Panc1 (cell line): ENCODE data around the gene PLA2G5. TPM values are rescaled to one million over a fixed set of nuclear protein-coding genes. Genes with fewer than 3 reads are reported as not detected.
"Not testable (repeated sequence)": the region's sequence is repeated elsewhere in the genome, so short reads cannot be mapped to it uniquely, and the experiment has no call there.

Source experiments
- ATAC-seq: fragments of 200-7000 bp; cut with Tn5 transposase; 2 replicates; pipeline ENCODE4 v1.9.1; 2020; ENCODE audit warnings: mild to moderate bottlenecking, moderate library complexity
- BruUV-seq: library from RNA; stranded (reverse); fragments of 400-500 nt; replicated peaks from 2 replicates; lab custom pipeline; 2021; lab: Mats Ljungman, UMichigan
- CTCF ChIA-PET: fragments of 300-600 bp; sonication (Branson Sonifier 250); formaldehyde crosslinking; loops from one replicate; lab custom pipeline; 2022; ENCODE audit warnings: antibody characterized with exemption; lab: Charles Lee
- POLR2A ChIA-PET: fragments of 300-600 bp; sonication (Branson Sonifier 250); formaldehyde crosslinking; loops from one replicate; lab custom pipeline; 2022; ENCODE audit warnings: antibody characterized with exemption; lab: Charles Lee
- DNase-seq: peaks from one replicate; pipeline ENCODE4 v3.0.0-alpha.2; 2010; ENCODE audit warnings: low read depth, low spot score
- H3K27ac ChIP-seq: 2 replicates; pipeline ENCODE4 v1.5.1; 2011; ENCODE audit warnings: mild to moderate bottlenecking, low read length, inconsistent platforms
- H3K27me3 ChIP-seq: fragments of 200-500 bp; sonication (Bioruptor generic); 2 replicates; pipeline ENCODE4 v1.6.0; 2014; ENCODE audit warnings: low read length, inconsistent platforms; ENCODE audit not compliant: control insufficient read depth, insufficient read depth
- H3K36me3 ChIP-seq: fragments of 200-500 bp; sonication (Bioruptor generic); 2 replicates; pipeline ENCODE4 v1.5.1; 2014; ENCODE audit warnings: inconsistent platforms, mild to moderate bottlenecking, low read length, moderate library complexity; ENCODE audit not compliant: control insufficient read depth, insufficient read depth
- H3K4me1 ChIP-seq: 2 replicates; pipeline ENCODE4 v1.5.1; 2011; ENCODE audit warnings: inconsistent platforms, mild to moderate bottlenecking, low read length, moderate library complexity; ENCODE audit not compliant: control insufficient read depth, insufficient read depth
- H3K4me3 ChIP-seq, 2 experiments: 2 replicates each; pipeline ENCODE4 v1.5.1; 2011 to 2012; ENCODE audit warnings: low read depth in 2 of 2, low read length in 2 of 2, mild to moderate bottlenecking in 2 of 2, inconsistent platforms in 1 of 2, moderate library complexity in 1 of 2
- H3K9me3 ChIP-seq: fragments of 200-500 bp; sonication (Bioruptor generic); 2 replicates; pipeline ENCODE4 v1.5.1; 2014; ENCODE audit warnings: low read depth, mild to moderate bottlenecking, inconsistent platforms, low read length, moderate library complexity; ENCODE audit not compliant: control insufficient read depth, insufficient read depth
- POLR2AphosphoS5 ChIP-seq: IDR thresholded peaks from 2 replicates; pipeline ENCODE4 v1.6.1; 2012; ENCODE audit warnings: mild to moderate bottlenecking, low read depth, low read length, moderate library complexity
- SIN3A ChIP-seq: IDR thresholded peaks from 2 replicates; pipeline ENCODE4 v1.6.1; 2012; ENCODE audit warnings: low read depth, mild to moderate bottlenecking, low read length, moderate library complexity, borderline replicate concordance; ENCODE audit not compliant: insufficient read depth
- TCF7L2 ChIP-seq: IDR thresholded peaks from 2 replicates; pipeline ENCODE4 v1.6.1; 2011; ENCODE audit warnings: mild to moderate bottlenecking, low read depth, low read length, inconsistent platforms
- in situ Hi-C: cut with HindIII; loops from 2 replicates; pipeline ENCODE4 v1.10.0; 2016; ENCODE audit warnings: low sequenced_read_pairs, low pct_unique_long_range_greater_than_20kb
- intact Hi-C: fragments of 100-400 bp; cut with micrococcal nuclease; formaldehyde crosslinking; loops from one replicate; pipeline ENCODE4 v1.10.0; 2022; ENCODE audit not compliant: unreplicated experiment
- total RNA-seq: library from RNA; stranded (reverse); gene quantifications from one replicate; pipeline ENCODE4 v1.2.1, GENCODE V29; 2021; ENCODE audit not compliant: unreplicated experiment
- TF ChIP-seq, protein P1 (sequence below): fragments of 450-650 bp; IDR thresholded peaks from 2 replicates; pipeline ENCODE4 v1.5.1; 2017; ENCODE audit warnings: mild to moderate bottlenecking
- TF ChIP-seq, protein P2 (sequence below), 2 experiments: IDR thresholded peaks; 2 replicates each; pipeline ENCODE4 v1.6.1; 2011 to 2012; ENCODE audit warnings: low read depth in 2 of 2, control low read depth in 1 of 2, low read length in 1 of 2, mild to moderate bottlenecking in 1 of 2, moderate library complexity in 1 of 2; ENCODE audit not compliant: insufficient read depth in 1 of 2

Gene PLA2G5
- total RNA-seq, 1 experiment from 2014 or later: not detected

DNA sequence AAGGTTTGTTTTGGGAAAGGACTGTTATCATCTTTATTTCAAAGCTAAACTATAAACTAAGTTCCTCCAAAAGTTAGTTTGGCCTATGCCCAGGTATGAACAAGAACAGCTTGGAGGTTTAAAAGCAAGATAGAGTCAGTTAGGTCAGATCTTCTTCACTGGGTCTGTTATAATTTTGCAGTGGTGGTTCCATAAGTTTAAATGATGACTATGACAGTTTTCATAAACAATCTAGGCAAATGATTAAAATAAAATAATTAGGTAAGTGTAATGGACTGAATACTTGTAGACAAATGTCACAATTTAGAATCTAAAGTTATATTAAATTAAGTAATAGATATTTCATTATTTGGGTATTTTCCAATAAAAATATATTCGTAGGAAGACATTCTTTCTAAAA, 21.4 kb upstream of the PLA2G5 start:
- Histone ChIP-seq H3K36me3 (no peaks in the 10 kb centered on the region), H3K9me3 (peaks cover 27% of the 10 kb centered on the region; the same call in 1 of the 2 replicates), H3K4me3 (no peak overlapping the region), H3K4me1 (no peaks in the 10 kb centered on the region), H3K27me3 (no peaks in the 10 kb centered on the region; the same call in 1 of the 2 replicates), H3K27ac (no peak overlapping the region)
- ChIA-PET CTCF (no interaction called here), POLR2A (no interaction called here)
- TF ChIP-seq SIN3A (no peak), POLR2AphosphoS5 (no peak), TCF7L2 (no peak)
- TF ChIP-seq, protein P1, sequence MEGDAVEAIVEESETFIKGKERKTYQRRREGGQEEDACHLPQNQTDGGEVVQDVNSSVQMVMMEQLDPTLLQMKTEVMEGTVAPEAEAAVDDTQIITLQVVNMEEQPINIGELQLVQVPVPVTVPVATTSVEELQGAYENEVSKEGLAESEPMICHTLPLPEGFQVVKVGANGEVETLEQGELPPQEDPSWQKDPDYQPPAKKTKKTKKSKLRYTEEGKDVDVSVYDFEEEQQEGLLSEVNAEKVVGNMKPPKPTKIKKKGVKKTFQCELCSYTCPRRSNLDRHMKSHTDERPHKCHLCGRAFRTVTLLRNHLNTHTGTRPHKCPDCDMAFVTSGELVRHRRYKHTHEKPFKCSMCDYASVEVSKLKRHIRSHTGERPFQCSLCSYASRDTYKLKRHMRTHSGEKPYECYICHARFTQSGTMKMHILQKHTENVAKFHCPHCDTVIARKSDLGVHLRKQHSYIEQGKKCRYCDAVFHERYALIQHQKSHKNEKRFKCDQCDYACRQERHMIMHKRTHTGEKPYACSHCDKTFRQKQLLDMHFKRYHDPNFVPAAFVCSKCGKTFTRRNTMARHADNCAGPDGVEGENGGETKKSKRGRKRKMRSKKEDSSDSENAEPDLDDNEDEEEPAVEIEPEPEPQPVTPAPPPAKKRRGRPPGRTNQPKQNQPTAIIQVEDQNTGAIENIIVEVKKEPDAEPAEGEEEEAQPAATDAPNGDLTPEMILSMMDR: no peak
- TF ChIP-seq, protein P2, sequence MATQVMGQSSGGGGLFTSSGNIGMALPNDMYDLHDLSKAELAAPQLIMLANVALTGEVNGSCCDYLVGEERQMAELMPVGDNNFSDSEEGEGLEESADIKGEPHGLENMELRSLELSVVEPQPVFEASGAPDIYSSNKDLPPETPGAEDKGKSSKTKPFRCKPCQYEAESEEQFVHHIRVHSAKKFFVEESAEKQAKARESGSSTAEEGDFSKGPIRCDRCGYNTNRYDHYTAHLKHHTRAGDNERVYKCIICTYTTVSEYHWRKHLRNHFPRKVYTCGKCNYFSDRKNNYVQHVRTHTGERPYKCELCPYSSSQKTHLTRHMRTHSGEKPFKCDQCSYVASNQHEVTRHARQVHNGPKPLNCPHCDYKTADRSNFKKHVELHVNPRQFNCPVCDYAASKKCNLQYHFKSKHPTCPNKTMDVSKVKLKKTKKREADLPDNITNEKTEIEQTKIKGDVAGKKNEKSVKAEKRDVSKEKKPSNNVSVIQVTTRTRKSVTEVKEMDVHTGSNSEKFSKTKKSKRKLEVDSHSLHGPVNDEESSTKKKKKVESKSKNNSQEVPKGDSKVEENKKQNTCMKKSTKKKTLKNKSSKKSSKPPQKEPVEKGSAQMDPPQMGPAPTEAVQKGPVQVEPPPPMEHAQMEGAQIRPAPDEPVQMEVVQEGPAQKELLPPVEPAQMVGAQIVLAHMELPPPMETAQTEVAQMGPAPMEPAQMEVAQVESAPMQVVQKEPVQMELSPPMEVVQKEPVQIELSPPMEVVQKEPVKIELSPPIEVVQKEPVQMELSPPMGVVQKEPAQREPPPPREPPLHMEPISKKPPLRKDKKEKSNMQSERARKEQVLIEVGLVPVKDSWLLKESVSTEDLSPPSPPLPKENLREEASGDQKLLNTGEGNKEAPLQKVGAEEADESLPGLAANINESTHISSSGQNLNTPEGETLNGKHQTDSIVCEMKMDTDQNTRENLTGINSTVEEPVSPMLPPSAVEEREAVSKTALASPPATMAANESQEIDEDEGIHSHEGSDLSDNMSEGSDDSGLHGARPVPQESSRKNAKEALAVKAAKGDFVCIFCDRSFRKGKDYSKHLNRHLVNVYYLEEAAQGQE (IDR thresholded peaks at IDR 0.05; ENCODE audit: insufficient read depth in 1 of 2, low read depth in 2 of 2, low read length in 1 of 2): no peak
- in situ Hi-C loops: no loop called here
- no peak for DNase-seq
- intact Hi-C loops: no loop called here
- no TSS peak for BruUV-seq
- no peak for ATAC-seq

DNA sequence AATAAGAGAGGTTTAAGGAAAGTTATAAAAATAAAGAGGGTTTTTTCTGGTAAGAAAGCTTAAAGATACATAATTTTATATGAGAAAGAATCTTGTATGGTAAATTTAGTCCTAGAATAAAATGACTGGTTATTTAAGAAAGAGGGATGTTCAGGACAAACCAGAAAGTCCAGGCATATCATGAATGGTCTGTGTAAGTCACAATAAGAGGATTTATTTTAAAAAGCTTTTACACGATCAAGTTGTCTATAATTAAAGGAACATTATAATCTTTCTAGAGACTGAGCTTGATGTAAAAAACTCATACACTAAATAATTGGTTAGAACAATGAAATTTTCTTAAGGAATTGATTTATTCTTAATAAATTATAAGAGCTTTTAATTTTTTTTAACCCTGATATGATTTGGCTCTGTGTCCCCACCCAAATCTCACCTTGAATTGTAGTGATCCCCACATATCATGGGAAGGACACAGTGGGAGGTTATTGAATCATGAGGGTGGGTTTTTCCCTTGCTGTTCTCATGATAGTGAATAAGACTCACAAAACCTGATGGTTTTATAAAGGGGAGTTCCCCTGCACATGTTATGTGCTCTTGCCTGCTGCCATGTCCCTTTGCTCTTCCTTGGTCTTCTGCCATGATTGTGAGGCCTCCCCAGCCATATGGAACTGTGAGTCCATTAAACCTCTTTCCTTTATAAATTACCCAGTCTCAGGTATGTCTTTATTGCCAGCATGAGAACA, 20.8 kb upstream of the PLA2G5 start:
- H3K36me3 ChIP-seq, CTCF ChIA-PET, H3K4me3 ChIP-seq, DNase-seq, H3K27me3 ChIP-seq, H3K4me1 ChIP-seq, ATAC-seq, H3K27ac ChIP-seq, in situ Hi-C loops, BruUV-seq, POLR2A ChIA-PET, intact Hi-C loops: not testable (repeated sequence)
- H3K9me3 ChIP-seq: peaks cover 27% of the 10 kb centered on the region; the same call in 1 of the 2 replicates

DNA sequence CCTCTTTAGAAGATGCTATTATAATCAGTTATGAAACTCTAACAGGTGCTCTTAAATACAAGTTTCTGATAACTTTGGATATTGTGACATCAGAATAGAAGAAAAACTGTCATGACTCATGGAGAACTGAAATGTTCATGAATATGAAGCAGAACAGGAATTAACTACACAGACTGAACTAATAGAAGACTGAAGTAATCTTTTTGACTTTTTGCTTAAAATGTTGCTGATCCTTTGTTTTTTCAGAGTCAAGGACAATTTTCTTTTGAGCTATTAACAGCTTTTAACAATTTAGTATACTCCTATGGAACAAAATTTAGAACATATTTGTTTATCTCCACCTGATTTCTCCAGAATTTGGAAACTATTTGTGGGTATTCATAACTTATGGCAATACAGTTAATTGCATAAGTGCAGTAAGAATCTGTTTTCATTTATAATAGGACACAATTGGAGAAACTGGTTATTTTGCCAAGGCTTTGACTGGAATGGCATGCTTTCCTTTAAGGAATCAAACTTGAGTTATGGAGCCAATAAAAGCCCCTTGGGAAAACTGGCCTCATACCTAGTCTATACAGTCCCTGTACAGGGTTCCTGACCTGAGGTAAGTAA, 18.7 kb upstream of the PLA2G5 start:
- no peak for ATAC-seq
- CTCF ChIA-PET: no interaction called here
- in situ Hi-C loops (no loop called here), intact Hi-C loops (no loop called here)
- Histone ChIP-seq H3K27me3 (peaks cover 4% of the 10 kb centered on the region; the same call in 1 of the 2 replicates), H3K27ac (no peak overlapping the region), H3K4me3 (no peak overlapping the region), H3K9me3 (peaks cover 27% of the 10 kb centered on the region; the same call in 1 of the 2 replicates), H3K4me1 (no peaks in the 10 kb centered on the region), H3K36me3 (no peaks in the 10 kb centered on the region)
- POLR2A ChIA-PET: no interaction called here
- DNase-seq: no peak
- TF ChIP-seq, protein P2 (IDR thresholded peaks at IDR 0.05; ENCODE audit: insufficient read depth in 1 of 2, low read depth in 2 of 2, low read length in 1 of 2): no peak
- no peak for TF ChIP-seq TCF7L2
- TF ChIP-seq POLR2AphosphoS5: no peak
- no TSS peak for BruUV-seq
